ENCODE measurements around the gene SPART. TPM values are rescaled to one million over a fixed set of nuclear protein-coding genes. Genes with fewer than 3 reads are reported as not detected.

SPART gene
- total and polyA plus RNA-seq, 9 of the 15 experiments (the other 6 are each of a cell fraction or from before 2014, with no cell fraction given): 18.7 to 79.0 (median 41.0) TPM

- TF ChIP-seq ZNF766 (CRISPR knock-in tag; conservative IDR thresholded peaks at IDR 0.05): 0 out of 2 replicates have a peak, but pooled peaks have one; percentile 54
- TF ChIP-seq CREB3 (tag; conservative IDR thresholded peaks at IDR 0.05; ENCODE audit: low read depth): no peak
- TF ChIP-seq FOXA3 (CRISPR knock-in tag; conservative IDR thresholded peaks at IDR 0.05 in 1 of 2, IDR thresholded peaks at IDR 0.05 in 1 of 2): peak in 1 of 2 experiments; percentile 51; a peak in 1 of 4 replicates
- no peak for TF ChIP-seq HCFC1 (IDR thresholded peaks at IDR 0.05; ENCODE audit: low read depth, low read length)
- peak; percentile 91 for TF ChIP-seq ZNF740 (CRISPR knock-in tag; IDR thresholded peaks at IDR 0.05)
- peak in 1 of 2 experiments; percentile 87; a peak in 2 of 4 replicates for TF ChIP-seq ZNF740 (tag; IDR thresholded peaks at IDR 0.05)
- TF ChIP-seq AFF4 (CRISPR knock-in tag; IDR thresholded peaks at IDR 0.05): 0 out of 2 replicates have a peak, but pooled peaks have one; percentile 66
- TF ChIP-seq HNRNPLL (IDR thresholded peaks at IDR 0.05; ENCODE audit: low read depth, low read length, poor library complexity, severe bottlenecking): peak; percentile 13
- TF ChIP-seq POLR2G (IDR thresholded peaks at IDR 0.05; ENCODE audit: low read depth, low read length): peak; percentile 84
- TF ChIP-seq TAF1 (IDR thresholded peaks at IDR 0.05; ENCODE audit: control insufficient read depth, extremely low read depth, insufficient read depth, low read length, severe bottlenecking): peak; percentile 45
- TF ChIP-seq NFIC (IDR thresholded peaks at IDR 0.05): peak; percentile 6; the same call in 1 of the 2 replicates
- peak; percentile 71 to 88 (median 87) for TF ChIP-seq CTCF (IDR thresholded peaks at IDR 0.05 in 2 of 3, conservative IDR thresholded peaks at IDR 0.05 in 1 of 3; ENCODE audit: insufficient read depth in 2 of 3, low read depth in 1 of 3, low read length in 3 of 3)
- 0 out of 2 replicates have a peak, but pooled peaks have one; percentile 25 for TF ChIP-seq GATAD2A (IDR thresholded peaks at IDR 0.05)
- 0 out of 4 replicates have a peak, but pooled peaks of 1 of the 2 experiments have one; percentile 33 for TF ChIP-seq NONO (IDR thresholded peaks at IDR 0.05; ENCODE audit: low read depth in 2 of 2, low read length in 1 of 2)
- peak; percentile 23 for TF ChIP-seq HMGN3 (IDR thresholded peaks at IDR 0.05; ENCODE audit: borderline replicate concordance, extremely low read depth, insufficient read length, low read depth, low read length)
- peak; percentile 69 for TF ChIP-seq SUPT5H (IDR thresholded peaks at IDR 0.05)
- TF ChIP-seq CTBP1 (IDR thresholded peaks at IDR 0.05; ENCODE audit: borderline replicate concordance): peak; percentile 30; the same call in 1 of the 2 replicates
Measured at GRCh38 chr13:36346222-36347083, at the start of gene SPART (continued).

Measured in K562 (cell line).